HCT116 (cell line): ENCODE results near the gene SLC45A2.
"Not testable (repeated sequence)": the region's sequence is repeated elsewhere in the genome, so short reads cannot be mapped to it uniquely, and the experiment has no call there.

ENCODE experiments used
- CEBPB ChIP-seq: IDR thresholded peaks from 2 replicates; pipeline ENCODE4 v1.6.1; 2012; ENCODE audit warnings: low read depth
- EZH2 ChIP-seq: fragments of 200-600 bp; sonication (generic); IDR thresholded peaks from 2 replicates; pipeline ENCODE4 v1.6.1; 2017; ENCODE audit warnings: antibody characterized with exemption, mixed run types
- FOSL1 ChIP-seq: IDR thresholded peaks from 2 replicates; pipeline ENCODE4 v1.6.1; 2012; ENCODE audit warnings: low read depth
- POLR2AphosphoS5 ChIP-seq: IDR thresholded peaks from 2 replicates; pipeline ENCODE4 v1.6.1; 2011; ENCODE audit warnings: mild to moderate bottlenecking, low read depth, low read length, moderate library complexity
- YY1 ChIP-seq: IDR thresholded peaks from 2 replicates; pipeline ENCODE4 v1.6.1; 2011; ENCODE audit warnings: low read length, low read depth, moderate library complexity, mild to moderate bottlenecking; ENCODE audit not compliant: insufficient replicate concordance; ENCODE audit errors: extremely low read depth
- ZBTB33 ChIP-seq: IDR thresholded peaks from 2 replicates; pipeline ENCODE4 v1.6.1; 2011; ENCODE audit warnings: mild to moderate bottlenecking, low read length, moderate library complexity; ENCODE audit not compliant: insufficient replicate concordance; ENCODE audit errors: extremely low read depth
- TF ChIP-seq, protein P1 (sequence below), 3 experiments: fragments of 200-600 bp in 1 of 3; sonication (generic) in 1 of 3; IDR thresholded peaks in 2 of 3; conservative IDR thresholded peaks in 1 of 3; 2 replicates each; pipeline ENCODE4 v1.5.1; 2012 to 2017; ENCODE audit warnings: low read depth in 2 of 3, low read length in 2 of 3, antibody characterized with exemption in 1 of 3, borderline replicate concordance in 1 of 3, control low read depth in 1 of 3, mild to moderate bottlenecking in 1 of 3, mixed read lengths in 1 of 3, mixed run types in 1 of 3, moderate library complexity in 1 of 3; ENCODE audit not compliant: insufficient read depth in 1 of 3

GRCh38 chr5:34010146-34010545, 25.7 kb upstream of the SLC45A2 start:
- TF ChIP-seq EZH2, CEBPB, POLR2AphosphoS5, ZBTB33, YY1, FOSL1: not testable (repeated sequence)
- TF ChIP-seq, protein P1, sequence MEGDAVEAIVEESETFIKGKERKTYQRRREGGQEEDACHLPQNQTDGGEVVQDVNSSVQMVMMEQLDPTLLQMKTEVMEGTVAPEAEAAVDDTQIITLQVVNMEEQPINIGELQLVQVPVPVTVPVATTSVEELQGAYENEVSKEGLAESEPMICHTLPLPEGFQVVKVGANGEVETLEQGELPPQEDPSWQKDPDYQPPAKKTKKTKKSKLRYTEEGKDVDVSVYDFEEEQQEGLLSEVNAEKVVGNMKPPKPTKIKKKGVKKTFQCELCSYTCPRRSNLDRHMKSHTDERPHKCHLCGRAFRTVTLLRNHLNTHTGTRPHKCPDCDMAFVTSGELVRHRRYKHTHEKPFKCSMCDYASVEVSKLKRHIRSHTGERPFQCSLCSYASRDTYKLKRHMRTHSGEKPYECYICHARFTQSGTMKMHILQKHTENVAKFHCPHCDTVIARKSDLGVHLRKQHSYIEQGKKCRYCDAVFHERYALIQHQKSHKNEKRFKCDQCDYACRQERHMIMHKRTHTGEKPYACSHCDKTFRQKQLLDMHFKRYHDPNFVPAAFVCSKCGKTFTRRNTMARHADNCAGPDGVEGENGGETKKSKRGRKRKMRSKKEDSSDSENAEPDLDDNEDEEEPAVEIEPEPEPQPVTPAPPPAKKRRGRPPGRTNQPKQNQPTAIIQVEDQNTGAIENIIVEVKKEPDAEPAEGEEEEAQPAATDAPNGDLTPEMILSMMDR (IDR thresholded peaks at IDR 0.05 in 2 of 3, conservative IDR thresholded peaks at IDR 0.05 in 1 of 3; ENCODE audit: borderline replicate concordance in 1 of 3, insufficient read depth in 1 of 3, low read depth in 2 of 3, low read length in 2 of 3) = not testable (repeated sequence)
